Kidney epithelial cell (primary cell): ENCODE measurements around the gene ODAD4. TPM values are rescaled to one million over a fixed set of nuclear protein-coding genes. Genes with fewer than 3 reads are reported as not detected.

ENCODE experiments used
- DNase-seq: peaks from one replicate; pipeline ENCODE4 v3.0.0-alpha.2; 2010; ENCODE audit warnings: low read depth
- H3K27me3 ChIP-seq: 2 replicates; pipeline ENCODE4 v1.6.0; 2011; ENCODE audit warnings: low read length; ENCODE audit not compliant: control insufficient read depth, insufficient read depth
- H3K36me3 ChIP-seq: 2 replicates; pipeline ENCODE4 v1.5.1; 2011; ENCODE audit warnings: low read length; ENCODE audit not compliant: control insufficient read depth, insufficient read depth
- H3K4me3 ChIP-seq: 2 replicates; pipeline ENCODE4 v1.5.1; 2011; ENCODE audit warnings: low read depth, mild to moderate bottlenecking, control low read depth, low read length
- CTCF ChIP-seq: IDR thresholded peaks from 2 replicates; pipeline ENCODE4 v1.5.1; 2011; ENCODE audit warnings: mild to moderate bottlenecking, moderate library complexity, low read length, control low read depth, inconsistent platforms; ENCODE audit not compliant: insufficient read depth, poor library complexity, severe bottlenecking
- total RNA-seq: library from RNA; depleted of rRNA; stranded (reverse); fragments of >200 nt; gene quantifications from 2 replicates; pipeline ENCODE4 v1.2.3, GENCODE V29; 2015

Gene ODAD4
- total RNA-seq, 1 donor from 2014 or later: 0.84 TPM

GRCh38 chr17:41956522-41956921, 26.1 kb downstream of the ODAD4 start:
- Histone ChIP-seq H3K27me3 (no peaks in the 10 kb centered on the region), H3K36me3 (no peaks in the 10 kb centered on the region), H3K4me3 (no peak overlapping the region)
- no peak for TF ChIP-seq CTCF
- no peak for DNase-seq

- no peak overlapping the region for H3K4me3 ChIP-seq
- TF ChIP-seq CTCF: no peak
- no peaks in the 10 kb centered on the region for H3K36me3 ChIP-seq
- DNase-seq: no peak
- no peaks in the 10 kb centered on the region for H3K27me3 ChIP-seq
Measured at GRCh38 chr17:41957031-41957868, 26.8 kb downstream of the ODAD4 start.

DNA sequence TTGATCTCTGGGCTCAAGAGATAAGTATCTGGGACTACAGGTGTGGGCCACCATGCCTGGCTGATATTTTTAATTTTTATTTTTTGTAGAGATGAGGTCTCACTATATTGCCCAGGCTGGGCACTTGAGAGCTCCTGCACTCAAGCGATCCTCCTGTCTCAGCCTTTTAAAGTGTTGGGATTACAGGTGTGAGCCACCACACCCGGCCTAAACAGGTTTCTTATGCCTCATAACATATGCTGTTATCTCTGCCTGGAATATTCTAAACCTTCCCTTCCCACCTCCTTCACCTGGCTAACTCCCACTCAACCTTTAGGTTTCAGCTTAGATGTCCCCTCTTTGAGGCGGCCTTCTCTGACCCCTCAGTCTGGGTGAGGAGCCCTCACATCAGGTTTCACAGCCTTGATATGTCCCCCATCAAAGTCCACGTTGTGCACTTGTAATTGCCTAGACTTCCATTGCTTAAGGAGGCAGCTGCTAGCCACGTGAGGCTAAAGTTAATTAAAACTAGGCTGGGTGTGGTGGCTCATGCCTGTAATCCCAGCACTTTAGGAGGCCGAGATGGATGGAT, 27.5 kb downstream of the ODAD4 start:
- Histone ChIP-seq H3K27me3 (no peaks in the 10 kb centered on the region), H3K36me3 (no peaks in the 10 kb centered on the region), H3K4me3 (no peak overlapping the region)
- no peak for TF ChIP-seq CTCF
- no peak for DNase-seq

- no peaks in the 10 kb centered on the region for H3K36me3 ChIP-seq
- no peak for DNase-seq
- H3K4me3 ChIP-seq: no peak overlapping the region
Measured at GRCh38 chr17:41959030-41959335, 28.6 kb downstream of the ODAD4 start.

DNA sequence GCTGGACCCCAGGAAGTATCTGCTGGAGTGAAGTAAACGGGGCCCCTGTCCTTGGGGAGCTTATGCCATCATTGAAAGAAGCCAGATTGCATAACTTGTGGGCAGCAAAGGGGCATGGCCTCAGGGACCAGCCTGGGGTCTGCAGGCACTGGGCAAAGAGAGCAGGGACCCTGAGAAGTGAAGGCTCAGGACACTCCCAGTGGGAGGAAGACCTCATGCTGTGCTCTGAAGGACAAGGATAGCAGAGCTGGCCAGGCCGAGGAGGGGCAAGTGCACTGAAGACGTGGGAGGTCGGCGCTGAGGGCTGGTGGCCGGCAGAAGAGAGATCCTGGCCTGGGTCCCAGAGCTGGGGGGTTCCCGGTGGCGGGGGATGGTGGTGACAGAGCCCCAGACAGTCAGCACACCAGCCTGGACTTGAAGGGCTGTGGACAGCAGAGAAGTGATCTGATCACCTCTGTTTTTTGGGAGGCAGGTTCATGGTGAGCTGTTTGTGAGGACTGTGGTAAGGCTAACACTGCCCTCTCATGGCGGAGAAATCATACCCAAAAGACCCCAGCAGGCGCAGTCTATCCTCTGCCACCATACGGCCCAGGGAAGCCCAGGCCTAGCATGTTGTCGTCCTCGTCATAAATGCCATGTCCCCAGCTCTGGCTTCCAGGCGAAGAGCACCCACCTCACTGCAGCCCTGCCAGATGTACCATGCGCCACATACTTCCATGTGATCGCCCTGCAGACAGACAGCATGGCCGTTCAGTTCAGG, 29.1 kb downstream of the ODAD4 start:
- DNase-seq: no peak
- H3K4me3 ChIP-seq: no peak overlapping the region

More at GRCh38 chr17:41959030-41959335, 28.6 kb downstream of the ODAD4 start:
- TF ChIP-seq CTCF: no peak
- H3K27me3 ChIP-seq: no peaks in the 10 kb centered on the region

More for the DNA sequence above, 29.1 kb downstream of the ODAD4 start:
- Histone ChIP-seq H3K36me3 (no peaks in the 10 kb centered on the region), H3K27me3 (no peaks in the 10 kb centered on the region)
- peak; percentile 43 for TF ChIP-seq CTCF
